Adipocyte (in vitro differentiated cells): ENCODE results near the gene SLC4A7.
A peak's percentile ranks its signal among the peaks of the same experiment; 100 is the strongest.
"Not testable (repeated sequence)": the region's sequence is repeated elsewhere in the genome, so short reads cannot be mapped to it uniquely, and the experiment has no call there.

ENCODE experiments used
- DNase-seq: peaks from one replicate; pipeline ENCODE4 v3.0.0-alpha.2; 2015; ENCODE audit warnings: low read depth
- H3K27me3 ChIP-seq: replicated peaks from 2 replicates; pipeline ENCODE4 v1.7.0; 2013; ENCODE audit warnings: mild to moderate bottlenecking, low read length, moderate library complexity; ENCODE audit not compliant: control insufficient read depth, insufficient read depth
- H3K36me3 ChIP-seq: 2 replicates; pipeline ENCODE4 v1.7.0; 2013; ENCODE audit warnings: low read length, mild to moderate bottlenecking, moderate library complexity; ENCODE audit not compliant: control insufficient read depth, insufficient read depth, severe bottlenecking
- H3K4me1 ChIP-seq: 2 replicates; pipeline ENCODE4 v1.7.0; 2013; ENCODE audit warnings: mild to moderate bottlenecking, low read length, moderate library complexity; ENCODE audit not compliant: control insufficient read depth, insufficient read depth
- H3K4me3 ChIP-seq: 2 replicates; pipeline ENCODE4 v1.7.0; 2013; ENCODE audit warnings: mild to moderate bottlenecking, low read length, moderate library complexity
- H3K9ac ChIP-seq: 2 replicates; pipeline ENCODE4 v1.7.0; 2013; ENCODE audit warnings: mild to moderate bottlenecking, low read length, moderate library complexity
- H3K9me3 ChIP-seq: 2 replicates; pipeline ENCODE4 v1.7.0; 2013; ENCODE audit warnings: mild to moderate bottlenecking, low read length, moderate library complexity; ENCODE audit not compliant: control insufficient read depth

SLC4A7 gene

GRCh38 chr3:27425896-27426565 is 58.2 kb downstream of the SLC4A7 start:
- Histone ChIP-seq H3K4me3 (peak overlapping the region; percentile 10), H3K9me3 (no peaks in the 10 kb centered on the region), H3K9ac (peak overlapping the region; percentile 29), H3K27me3 (no peaks in the 10 kb centered on the region), H3K36me3 (peaks cover 31% of the 10 kb centered on the region), H3K4me1 (peaks cover 58% of the 10 kb centered on the region)
- DNase-seq = no peak

DNA sequence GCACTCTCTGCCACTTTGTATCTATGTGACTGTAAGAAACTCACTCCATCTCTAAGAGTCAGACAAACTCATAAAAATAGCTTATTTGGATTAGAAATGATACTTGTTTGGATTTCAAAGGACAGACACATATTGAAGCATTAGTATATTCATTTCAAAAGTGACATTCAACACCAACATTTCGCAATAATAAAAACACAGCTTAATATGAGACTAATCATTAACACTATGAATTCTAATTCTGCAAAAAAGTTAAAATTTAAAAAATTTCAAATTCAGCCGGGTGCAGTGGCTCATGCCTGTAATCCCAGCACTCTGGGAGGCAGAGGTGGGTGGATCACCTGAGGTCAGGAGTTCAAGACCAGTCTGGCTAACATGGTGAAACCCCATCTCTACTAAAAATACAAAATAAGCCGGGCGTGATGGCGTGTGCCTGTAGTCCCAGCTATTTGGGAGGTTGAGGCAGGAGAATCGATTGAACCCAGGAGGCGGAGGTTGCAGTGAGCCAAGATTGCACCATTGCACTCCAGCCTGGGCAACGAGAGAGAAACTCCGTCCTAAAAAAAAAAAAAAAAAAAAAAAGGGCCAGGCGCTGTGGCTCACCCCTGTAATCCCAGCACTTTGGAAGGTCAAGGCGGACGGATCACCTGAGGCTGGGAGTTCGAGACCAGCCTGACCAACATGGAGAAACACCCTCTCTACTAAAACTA is 59.2 kb downstream of the SLC4A7 start:
- H3K27me3 ChIP-seq, H3K9me3 ChIP-seq, H3K4me3 ChIP-seq, DNase-seq: not testable (repeated sequence)
- H3K9ac ChIP-seq = peak overlapping the region; percentile 0
- H3K4me1 ChIP-seq = peaks cover 51% of the 10 kb centered on the region
- H3K36me3 ChIP-seq = peaks cover 39% of the 10 kb centered on the region

- peak; percentile 85 for DNase-seq
- no peak overlapping the region for H3K9ac ChIP-seq
- H3K36me3 ChIP-seq = peaks cover 41% of the 10 kb centered on the region
- no peaks in the 10 kb centered on the region for H3K27me3 ChIP-seq
- H3K4me1 ChIP-seq = peaks cover 50% of the 10 kb centered on the region
- H3K9me3 ChIP-seq = no peaks in the 10 kb centered on the region
- H3K4me3 ChIP-seq = no peak overlapping the region
These were observed 60.7 kb downstream of the SLC4A7 start for GRCh38 chr3:27423463-27423862.

DNA sequence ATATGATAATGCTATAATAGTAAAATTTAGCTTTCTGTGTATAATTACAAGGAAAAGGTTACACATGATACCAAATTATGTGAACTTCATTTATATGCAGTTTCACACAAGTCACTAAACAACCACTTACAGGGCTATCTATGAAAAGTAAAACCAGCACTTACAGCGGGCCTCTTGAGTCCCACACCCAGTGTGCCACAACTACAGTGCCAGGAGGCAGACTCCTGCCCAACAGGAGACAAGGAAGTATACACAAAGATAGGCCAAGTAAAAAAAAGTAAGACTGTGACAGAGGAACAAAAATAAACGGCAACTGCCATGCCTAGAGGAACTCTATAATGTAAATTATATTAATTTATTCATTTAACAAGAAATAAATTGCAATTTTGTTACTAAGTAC is 61.6 kb downstream of the SLC4A7 start:
- Histone ChIP-seq H3K27me3 (no peaks in the 10 kb centered on the region), H3K4me3 (no peak overlapping the region), H3K4me1 (peaks cover 43% of the 10 kb centered on the region), H3K9me3 (no peaks in the 10 kb centered on the region), H3K36me3 (peaks cover 45% of the 10 kb centered on the region), H3K9ac (no peak overlapping the region)
- no peak for DNase-seq

DNA sequence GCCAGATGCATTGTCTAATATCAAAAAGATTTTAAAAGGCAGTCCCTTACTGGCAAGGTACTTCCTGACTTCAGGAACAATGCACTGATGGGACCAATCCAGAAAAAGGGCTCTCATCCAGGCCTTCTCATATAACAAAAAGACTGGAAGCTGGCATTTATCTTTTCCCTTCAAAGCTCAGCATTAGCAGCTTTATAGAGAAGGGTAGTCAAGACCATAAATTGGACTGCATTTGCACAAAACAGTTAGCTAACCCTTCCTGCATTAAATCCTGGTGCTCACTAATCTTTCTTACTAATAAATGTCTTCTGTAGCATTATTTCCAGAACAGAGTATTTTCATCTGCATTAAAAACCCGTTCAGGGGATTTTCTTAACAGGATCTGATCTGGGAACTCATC is 69.0 kb downstream of the SLC4A7 start:
- Histone ChIP-seq H3K4me3 (no peak overlapping the region), H3K36me3 (peaks cover 75% of the 10 kb centered on the region)

GRCh38 chr3:27392950-27393679 is 91.1 kb downstream of the SLC4A7 start:
- peaks cover 83% of the 10 kb centered on the region for H3K36me3 ChIP-seq
- H3K27me3 ChIP-seq = no peaks in the 10 kb centered on the region
- no peaks in the 10 kb centered on the region for H3K4me1 ChIP-seq
- no peak overlapping the region for H3K9ac ChIP-seq
- H3K9me3 ChIP-seq = no peaks in the 10 kb centered on the region
- no peak overlapping the region for H3K4me3 ChIP-seq
- no peak for DNase-seq

More for the DNA sequence above, 69.0 kb downstream of the SLC4A7 start:
- H3K4me1 ChIP-seq = peaks cover 11% of the 10 kb centered on the region
- H3K9ac ChIP-seq = no peak overlapping the region
- DNase-seq = no peak
- H3K9me3 ChIP-seq = no peaks in the 10 kb centered on the region
- H3K27me3 ChIP-seq = no peaks in the 10 kb centered on the region

- DNase-seq, H3K27me3 ChIP-seq, H3K4me3 ChIP-seq, H3K9me3 ChIP-seq, H3K9ac ChIP-seq, H3K4me1 ChIP-seq: not testable (repeated sequence)
- H3K36me3 ChIP-seq = peaks cover 76% of the 10 kb centered on the region
These were observed 91.8 kb downstream of the SLC4A7 start for GRCh38 chr3:27392414-27392813.

DNA sequence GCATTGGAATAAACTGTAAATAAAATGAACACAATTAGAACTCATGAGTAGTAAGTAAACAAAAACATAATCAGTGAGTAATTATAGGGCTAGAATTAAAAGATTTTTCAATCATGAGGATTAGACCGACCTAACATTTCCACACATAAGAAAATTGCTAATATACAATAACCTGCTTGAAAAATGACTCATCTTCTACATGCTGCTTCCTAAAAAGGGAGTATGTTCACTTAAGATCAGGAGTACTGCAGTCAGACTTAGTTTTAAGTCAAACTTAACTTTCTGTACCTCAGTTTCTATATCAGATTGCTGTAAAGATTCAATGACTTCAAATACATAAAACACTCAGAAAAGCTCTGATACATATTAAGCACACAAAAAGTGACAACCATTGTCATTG is 92.4 kb downstream of the SLC4A7 start:
- Histone ChIP-seq H3K27me3 (no peaks in the 10 kb centered on the region), H3K4me1 (peaks cover 5% of the 10 kb centered on the region), H3K4me3 (no peak overlapping the region), H3K9ac (no peak overlapping the region), H3K36me3 (peaks cover 72% of the 10 kb centered on the region), H3K9me3 (no peaks in the 10 kb centered on the region)
- DNase-seq = no peak

DNA sequence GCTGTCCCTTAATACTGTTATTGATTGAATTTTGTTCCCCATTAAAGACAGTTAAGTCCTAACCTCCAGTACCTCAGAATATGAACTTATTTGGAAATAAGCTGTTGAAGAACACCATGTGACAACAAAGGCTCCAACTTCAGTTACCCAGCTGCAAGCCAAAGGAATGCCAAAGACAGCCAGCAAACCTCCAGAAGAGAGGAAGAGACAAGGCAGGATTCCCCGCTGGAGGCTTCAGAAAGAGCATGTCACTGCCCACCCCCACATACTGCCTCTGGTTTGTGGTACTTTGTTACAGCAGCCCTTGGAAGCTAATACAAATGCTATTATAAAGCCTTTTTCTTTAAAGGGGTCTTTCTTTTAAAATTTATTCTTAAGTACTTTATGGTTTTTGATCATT is 96.6 kb downstream of the SLC4A7 start:
- Histone ChIP-seq H3K9me3 (no peaks in the 10 kb centered on the region), H3K36me3 (peaks cover 72% of the 10 kb centered on the region), H3K4me3 (no peak overlapping the region), H3K27me3 (no peaks in the 10 kb centered on the region), H3K9ac (no peak overlapping the region), H3K4me1 (peaks cover 5% of the 10 kb centered on the region)
- DNase-seq = peak; percentile 23

DNA sequence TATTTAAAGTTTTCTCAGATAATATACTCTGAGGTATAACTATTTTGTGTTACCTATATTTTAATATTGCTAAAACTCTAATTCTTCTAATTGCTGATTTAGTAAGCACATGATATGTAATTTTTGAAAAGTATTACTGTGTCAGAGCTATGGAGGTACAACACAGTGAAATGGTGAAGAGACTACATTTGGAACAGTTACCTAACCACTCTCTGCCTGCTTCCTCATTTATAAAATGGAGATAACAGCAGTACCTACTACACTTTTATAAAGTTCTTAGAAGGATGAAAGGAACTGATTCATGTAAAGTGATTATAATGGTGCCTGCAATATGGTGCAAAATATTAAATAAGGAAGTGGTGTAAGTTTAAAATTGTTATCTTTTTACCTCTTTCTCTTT is 98.7 kb downstream of the SLC4A7 start:
- Histone ChIP-seq H3K4me3 (no peak overlapping the region), H3K9me3 (no peaks in the 10 kb centered on the region), H3K27me3 (no peaks in the 10 kb centered on the region), H3K36me3 (peaks cover 75% of the 10 kb centered on the region), H3K9ac (no peak overlapping the region), H3K4me1 (peaks cover 5% of the 10 kb centered on the region)
- DNase-seq = no peak

DNA sequence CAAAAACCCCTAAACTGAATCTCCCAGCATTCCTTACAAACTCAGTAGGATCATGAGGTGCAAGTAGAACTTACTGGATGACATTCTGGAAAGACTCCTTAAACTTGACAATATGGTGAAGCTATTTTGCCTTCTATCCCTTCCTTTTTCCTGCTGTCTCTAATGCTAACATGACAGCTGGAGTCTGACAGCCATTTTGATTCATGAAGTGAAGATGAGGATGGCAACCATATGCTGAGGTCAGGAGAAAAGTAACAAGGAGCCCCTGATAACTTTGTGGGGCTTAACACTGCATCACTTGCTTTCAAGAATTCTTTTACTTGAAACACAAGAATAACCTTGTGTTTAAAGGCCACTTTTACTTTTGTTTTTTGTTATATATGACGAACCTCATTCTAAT is 100.0 kb downstream of the SLC4A7 start:
- Histone ChIP-seq H3K4me1 (peaks cover 5% of the 10 kb centered on the region), H3K27me3 (no peaks in the 10 kb centered on the region), H3K9ac (no peak overlapping the region), H3K36me3 (peaks cover 72% of the 10 kb centered on the region), H3K4me3 (no peak overlapping the region), H3K9me3 (no peaks in the 10 kb centered on the region)
- no peak for DNase-seq
